HG03469 (cell line): Measurements from ENCODE around the gene KDM1A.
"Not testable (repeated sequence)": the region's sequence is repeated elsewhere in the genome, so short reads cannot be mapped to it uniquely, and the experiment has no call there.

ENCODE experiments used
- ATAC-seq: cut with Tn5 transposase; IDR thresholded peaks from one replicate; pipeline ENCODE4 v1.9.1; 2021; ENCODE audit warnings: mild to moderate bottlenecking, moderate library complexity, moderate number of reproducible peaks; ENCODE audit not compliant: unreplicated experiment

The KDM1A gene

GRCh38 chr1:23010025-23010424 is 9.2 kb upstream of the KDM1A start:
- ATAC-seq: not testable (repeated sequence)

GRCh38 chr1:23013657-23014056 is 5.6 kb upstream of the KDM1A start:
- ATAC-seq: no peak

- ATAC-seq: no peak
These were observed 591 bp upstream of the KDM1A start for GRCh38 chr1:23018661-23019093.

DNA sequence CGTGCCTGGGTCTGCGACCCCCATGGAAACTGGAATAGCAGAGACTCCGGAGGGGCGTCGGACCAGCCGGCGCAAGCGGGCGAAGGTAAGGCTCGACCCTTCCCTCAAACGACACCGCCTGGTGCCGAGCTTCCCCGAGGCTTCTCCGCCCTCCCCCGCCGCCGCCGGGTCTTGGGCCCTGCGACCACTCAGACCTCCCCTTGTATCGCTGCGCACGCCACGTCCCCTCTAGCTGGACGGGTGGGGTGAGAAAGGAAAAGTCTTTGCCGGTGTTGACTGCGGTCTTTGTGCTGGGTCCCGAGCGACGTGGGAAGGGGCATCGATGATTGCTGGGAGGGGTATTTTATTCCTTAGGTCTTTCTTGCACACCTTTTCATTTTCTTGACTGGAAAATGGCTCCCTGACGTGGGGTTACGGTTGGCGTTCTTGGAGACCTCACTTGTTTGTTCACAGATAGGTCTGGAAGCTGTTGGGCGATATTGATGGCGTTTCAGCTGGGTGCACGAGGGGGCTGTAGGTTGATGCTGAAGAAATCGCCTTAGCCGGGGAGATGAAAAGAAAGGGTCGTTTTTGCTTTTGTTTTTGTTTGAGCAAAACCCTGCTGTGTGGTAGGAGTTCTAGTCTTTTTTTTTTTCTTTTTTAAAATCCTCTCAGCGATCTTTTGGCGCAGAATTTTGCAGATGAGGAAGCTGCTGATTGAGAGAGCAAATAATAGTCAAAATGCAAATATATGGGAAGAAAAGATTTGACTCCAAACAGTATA is 776 bp downstream of the KDM1A start:
- ATAC-seq: no peak

DNA sequence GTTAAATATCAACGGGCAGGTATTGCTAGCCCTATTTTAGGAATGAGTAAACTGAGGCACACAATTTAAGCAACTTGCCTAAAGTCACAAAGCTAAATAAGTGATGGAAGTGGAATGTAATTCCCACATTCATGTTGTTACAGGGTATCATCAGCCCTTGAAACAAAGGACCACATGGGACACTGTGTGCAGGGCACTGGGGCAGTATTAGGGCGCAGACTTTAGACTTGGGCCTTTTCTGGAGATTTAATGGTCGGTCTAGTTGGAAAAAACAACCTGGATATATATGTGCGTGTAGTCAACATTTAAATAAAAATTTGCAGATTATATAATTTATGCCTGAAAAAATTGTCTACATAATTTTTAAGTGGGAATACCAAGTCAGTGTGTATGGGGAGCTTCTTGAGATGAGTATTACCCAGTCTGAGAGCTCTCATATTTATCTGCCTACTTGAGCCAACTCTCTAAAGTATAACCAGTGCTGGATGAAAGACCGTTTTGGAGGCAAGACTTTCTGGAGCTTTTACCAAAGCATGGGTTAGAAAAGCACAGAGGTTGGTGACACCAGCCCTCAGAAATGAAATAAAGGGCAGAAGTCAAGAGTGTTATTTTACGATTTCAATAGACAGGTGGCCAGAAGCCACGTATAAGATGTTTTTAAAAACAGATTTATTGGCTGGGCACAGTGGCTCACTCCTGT is 1.6 kb downstream of the KDM1A start:
- no peak for ATAC-seq

DNA sequence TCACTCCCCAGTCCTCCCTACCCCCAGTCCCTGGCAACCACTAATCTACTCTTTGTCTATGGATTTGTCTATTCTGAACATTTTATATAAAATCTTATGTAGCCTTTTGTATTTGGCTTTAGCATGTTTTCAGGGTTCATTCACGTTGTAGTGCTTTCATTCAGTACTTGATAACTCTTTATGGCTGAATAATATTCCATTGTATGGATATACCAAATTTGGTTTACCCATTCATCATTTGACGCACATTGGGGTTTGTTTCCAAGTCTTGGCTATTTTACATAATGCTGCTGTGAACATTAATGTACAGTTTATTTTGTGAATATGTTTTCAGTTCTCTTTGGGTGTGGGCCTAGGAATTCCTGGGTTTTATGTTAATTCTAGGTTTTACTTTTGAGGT is 2.6 kb downstream of the KDM1A start:
- no peak for ATAC-seq

DNA sequence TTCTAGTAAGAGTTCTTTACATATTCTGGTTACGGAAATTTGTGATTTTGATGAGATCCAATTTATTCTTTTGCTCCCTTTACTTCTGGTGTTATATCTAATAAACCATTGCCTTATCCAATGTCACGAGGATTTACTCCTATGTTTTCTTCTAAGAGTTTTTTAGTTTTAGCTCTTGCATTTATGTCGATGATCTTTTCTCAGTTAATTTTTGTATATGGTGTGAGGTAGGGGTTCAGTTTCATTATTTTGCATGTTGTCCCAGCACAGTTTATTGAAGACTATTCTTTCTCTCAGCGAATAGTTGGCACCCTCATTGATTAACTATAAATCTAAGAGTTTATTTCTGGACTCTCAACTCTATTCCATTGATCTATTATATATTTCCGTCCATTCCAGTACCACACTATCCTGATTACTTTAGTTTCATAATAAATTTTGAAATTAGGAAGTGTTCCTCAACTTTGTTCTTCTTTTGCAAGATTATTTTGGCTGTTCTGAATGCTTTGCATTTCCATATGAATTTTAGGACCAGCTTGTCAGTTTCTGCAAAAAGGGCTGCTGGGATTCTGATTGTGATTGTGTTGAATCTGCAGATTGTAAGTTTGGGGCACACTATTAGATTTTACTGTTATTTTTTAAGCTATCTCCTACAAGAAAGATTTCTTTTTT is 4.0 kb downstream of the KDM1A start:
- ATAC-seq: no peak

- no peak for ATAC-seq
These were observed 7.3 kb downstream of the KDM1A start for GRCh38 chr1:23026568-23026967.

GRCh38 chr1:23027352-23027907 is 8.2 kb downstream of the KDM1A start:
- ATAC-seq: no peak

GRCh38 chr1:23029337-23029736 is 10.1 kb downstream of the KDM1A start:
- ATAC-seq: no peak

DNA sequence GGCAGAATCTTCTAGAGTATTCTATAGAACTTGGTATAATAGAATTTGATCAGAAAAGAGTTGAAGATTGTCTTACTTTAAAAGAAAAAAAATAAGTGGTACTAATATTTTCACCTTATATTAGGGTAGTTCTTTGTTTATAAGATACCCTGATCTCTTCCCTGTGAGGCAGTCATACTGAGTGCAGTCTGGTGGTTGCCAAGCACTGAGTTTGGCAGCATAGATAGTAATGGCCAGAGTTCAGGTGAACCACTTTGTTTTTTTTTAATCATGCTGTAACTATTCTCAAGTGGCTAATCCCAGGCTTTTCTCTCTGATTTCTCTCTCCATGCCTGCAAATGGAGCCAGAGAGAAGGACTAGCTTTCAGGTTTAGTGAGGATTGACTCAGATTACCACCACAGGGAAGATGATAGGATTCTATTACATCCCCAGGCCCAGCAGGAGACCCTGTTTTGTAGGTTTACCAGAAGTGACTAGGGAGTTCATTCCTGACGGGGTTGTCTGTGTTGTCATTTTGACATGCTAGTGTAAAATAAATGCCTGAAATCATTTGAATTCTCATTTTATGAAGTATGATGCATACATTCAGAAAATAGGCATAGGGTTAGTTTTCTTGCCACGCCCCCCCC is 16.7 kb downstream of the KDM1A start:
- no peak for ATAC-seq

- no peak for ATAC-seq
These were observed 17.9 kb downstream of the KDM1A start for GRCh38 chr1:23037081-23037740.

DNA sequence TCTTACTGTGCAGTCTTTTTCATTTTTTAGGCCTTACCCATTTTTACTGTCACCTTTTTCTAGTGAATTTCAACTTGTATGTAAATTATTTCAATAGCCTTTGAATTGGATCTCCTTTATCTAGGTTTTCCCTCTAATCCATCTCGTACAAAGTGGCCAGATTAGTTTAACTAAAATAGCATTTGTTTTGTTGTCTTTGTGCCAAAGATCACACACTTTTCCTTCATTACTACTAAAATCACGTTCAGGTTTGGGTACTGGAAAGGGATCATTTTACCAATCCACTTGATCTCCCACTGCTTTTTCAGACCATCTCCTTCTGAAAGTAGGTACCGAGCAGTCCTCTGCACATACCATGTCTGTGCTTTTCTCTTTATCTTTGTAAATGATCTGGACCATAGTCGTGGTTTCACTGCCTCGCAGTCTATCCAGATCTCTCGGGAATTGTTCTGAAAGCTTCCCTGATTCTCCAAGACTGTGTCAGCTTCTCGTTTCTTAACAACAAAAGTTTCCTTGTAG is 20.1 kb downstream of the KDM1A start:
- ATAC-seq: no peak

GRCh38 chr1:23040509-23040908 is 21.2 kb downstream of the KDM1A start:
- ATAC-seq: no peak

DNA sequence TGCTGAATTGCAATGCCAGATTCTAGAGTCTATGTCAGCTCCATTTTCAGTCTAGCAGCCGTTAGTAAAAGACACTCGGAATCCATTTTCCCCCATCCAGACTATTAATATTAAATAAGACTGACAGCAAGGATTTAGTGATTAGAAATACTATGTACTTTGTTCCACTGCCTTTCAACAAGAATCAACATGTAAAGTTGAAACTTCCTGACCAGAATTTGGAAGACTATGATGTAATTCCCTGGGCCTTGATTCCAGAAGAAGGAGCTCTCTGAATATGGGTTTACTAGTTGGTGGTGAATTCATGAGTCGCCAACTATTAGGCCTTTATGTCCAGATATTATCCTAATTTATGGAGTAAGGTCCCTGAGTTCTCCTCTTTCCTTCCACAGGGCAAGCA is 24.8 kb downstream of the KDM1A start:
- ATAC-seq: no peak

- no peak for ATAC-seq
These were observed 30.9 kb downstream of the KDM1A start for GRCh38 chr1:23050201-23050600.

DNA sequence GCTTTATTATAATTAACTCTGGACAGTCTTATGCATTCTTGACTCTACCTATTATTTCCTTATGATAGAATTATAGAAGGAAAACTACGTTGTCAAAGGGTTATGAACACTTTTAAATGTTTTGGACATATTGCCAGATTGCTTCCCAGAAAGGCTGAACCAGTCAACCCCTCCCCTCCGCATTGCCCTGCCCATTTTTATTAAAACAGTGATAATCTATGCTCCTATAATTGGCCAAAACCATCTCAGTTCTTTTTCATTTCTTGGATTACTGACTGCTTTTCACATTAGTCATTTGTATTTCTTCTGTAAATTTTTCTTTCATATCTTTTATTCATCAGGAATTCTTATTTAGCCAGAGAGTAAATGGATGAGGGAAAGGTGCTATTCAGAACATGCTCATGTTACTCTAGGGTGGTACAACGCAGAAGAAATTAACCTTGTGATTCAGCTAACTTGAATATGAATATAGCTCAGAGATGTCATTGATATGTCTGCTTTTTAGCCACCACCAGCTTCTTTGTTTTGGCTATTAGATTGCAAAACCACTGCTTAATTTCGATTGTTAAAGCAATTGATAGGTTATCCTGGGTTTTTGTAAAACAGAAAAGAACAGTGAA is 32.1 kb downstream of the KDM1A start:
- no peak for ATAC-seq

DNA sequence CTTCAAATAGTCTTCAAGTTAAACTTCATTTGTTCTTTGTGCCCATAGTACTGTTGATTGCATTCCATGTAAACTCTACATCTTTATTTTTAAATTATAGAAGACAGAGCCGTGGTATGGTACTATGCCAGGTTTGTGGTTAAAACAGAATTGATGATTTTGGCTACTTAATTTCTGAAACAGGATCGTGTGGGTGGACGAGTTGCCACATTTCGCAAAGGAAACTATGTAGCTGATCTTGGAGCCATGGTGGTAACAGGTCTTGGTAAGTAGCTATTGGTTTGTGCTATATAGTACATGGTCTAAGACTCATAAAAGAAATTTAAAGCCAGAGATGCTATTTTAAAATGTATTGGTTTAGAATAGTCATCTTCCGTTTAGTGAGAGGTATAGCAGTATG is 38.0 kb downstream of the KDM1A start:
- ATAC-seq: no peak

- ATAC-seq: no peak
These were observed 43.0 kb downstream of the KDM1A start for GRCh38 chr1:23062271-23062670.

- ATAC-seq: no peak
These were observed 46.1 kb downstream of the KDM1A start for GRCh38 chr1:23065385-23065784.
